A204.1 (cell line): ENCODE results near the gene SPPL3.
"Not testable (repeated sequence)": the region's sequence is repeated elsewhere in the genome, so short reads cannot be mapped to it uniquely, and the experiment has no call there.

Experiments
- FAIRE-seq: peaks from 2 replicates; lab custom pipeline; 2012; peaks lifted over from hg19 to GRCh38; lab: Jason Lieb, UNC

SPPL3 gene, protein sequence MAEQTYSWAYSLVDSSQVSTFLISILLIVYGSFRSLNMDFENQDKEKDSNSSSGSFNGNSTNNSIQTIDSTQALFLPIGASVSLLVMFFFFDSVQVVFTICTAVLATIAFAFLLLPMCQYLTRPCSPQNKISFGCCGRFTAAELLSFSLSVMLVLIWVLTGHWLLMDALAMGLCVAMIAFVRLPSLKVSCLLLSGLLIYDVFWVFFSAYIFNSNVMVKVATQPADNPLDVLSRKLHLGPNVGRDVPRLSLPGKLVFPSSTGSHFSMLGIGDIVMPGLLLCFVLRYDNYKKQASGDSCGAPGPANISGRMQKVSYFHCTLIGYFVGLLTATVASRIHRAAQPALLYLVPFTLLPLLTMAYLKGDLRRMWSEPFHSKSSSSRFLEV

DNA sequence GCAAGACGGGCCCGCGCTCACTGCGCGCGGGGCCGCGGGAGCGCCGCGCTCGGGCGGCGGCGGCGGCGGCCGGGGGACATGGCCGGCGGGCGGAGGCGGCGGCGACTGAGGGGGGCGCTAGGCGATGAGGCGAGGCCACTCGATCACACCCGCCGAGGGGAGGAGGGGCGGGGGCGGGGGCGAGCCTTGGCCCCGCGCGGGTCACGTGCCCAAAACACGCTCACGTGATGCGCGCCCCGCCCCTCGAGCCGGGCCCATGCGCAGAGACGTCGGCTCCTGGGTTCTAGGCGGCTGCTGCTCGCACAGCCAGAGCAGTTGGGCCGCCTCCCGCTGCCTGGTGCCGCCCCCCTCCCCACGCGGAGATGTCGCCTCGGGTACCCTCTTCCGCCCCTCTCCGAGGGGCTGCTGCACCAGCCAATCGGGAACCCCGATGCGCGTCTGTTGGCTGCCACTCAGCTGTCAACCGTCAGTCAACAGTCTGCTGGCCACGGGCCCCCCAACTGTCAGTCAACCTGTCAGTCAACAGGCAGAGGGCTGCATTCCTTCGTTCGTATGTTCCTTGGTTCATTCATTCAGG, at the start of gene SPPL3:
Gene SPPL3, minus strand, starts transcription at position 162 of the 577 bp plus-strand sequence. CDS start 491 bp downstream, outside the sequence.
- FAIRE-seq: no peak

DNA sequence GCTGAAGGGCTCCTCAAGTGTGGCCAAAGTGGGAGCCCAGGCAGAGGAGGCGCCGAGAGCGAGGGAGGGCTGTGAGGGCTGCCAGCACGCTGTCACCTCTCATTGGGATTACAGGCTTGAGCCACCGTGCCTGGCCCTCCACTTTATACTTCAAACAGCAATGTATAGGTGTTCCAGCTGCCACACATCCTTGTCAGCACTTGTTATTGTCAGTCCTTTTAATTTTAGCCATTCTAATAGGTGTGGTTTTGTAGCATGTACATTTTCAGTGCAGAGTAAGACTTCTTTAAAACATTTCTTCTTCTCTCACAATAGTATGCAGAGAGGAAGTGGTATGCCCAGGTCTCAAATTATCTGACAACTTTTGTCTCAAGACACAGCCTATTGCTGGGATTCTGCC, 46.6 kb upstream of the SPPL3 start:
- no peak for FAIRE-seq

GRCh38 chr12:120950260-120950799, 46.2 kb upstream of the SPPL3 start:
- FAIRE-seq: not testable (repeated sequence)

DNA sequence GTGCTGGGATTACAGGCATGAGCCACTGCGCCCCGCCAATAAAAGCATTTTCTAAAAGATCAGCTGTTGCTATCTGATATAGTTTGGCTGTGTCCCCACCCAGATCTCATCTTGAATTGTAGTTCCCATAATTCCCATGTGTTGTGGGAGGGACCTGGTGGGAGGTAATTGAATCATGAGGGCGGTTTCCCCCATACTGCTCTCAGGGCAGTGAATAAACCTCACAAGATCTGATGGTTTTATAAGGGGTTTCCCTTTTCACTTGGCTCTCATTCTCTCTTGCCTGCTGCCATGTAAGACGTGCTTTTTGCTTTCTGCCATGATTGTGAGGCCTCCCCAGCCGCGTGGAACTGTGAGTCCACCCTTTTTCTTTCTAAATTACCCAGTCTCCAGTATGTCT, 41.4 kb upstream of the SPPL3 start:
- FAIRE-seq: not testable (repeated sequence)

- FAIRE-seq: no peak
Measured at GRCh38 chr12:120944645-120945217, 40.6 kb upstream of the SPPL3 start.

GRCh38 chr12:120943482-120943881, 39.3 kb upstream of the SPPL3 start:
- FAIRE-seq: no peak

GRCh38 chr12:120941846-120942405, 37.8 kb upstream of the SPPL3 start:
- no peak for FAIRE-seq

- no peak for FAIRE-seq
Measured at GRCh38 chr12:120941412-120941811, 37.3 kb upstream of the SPPL3 start.

DNA sequence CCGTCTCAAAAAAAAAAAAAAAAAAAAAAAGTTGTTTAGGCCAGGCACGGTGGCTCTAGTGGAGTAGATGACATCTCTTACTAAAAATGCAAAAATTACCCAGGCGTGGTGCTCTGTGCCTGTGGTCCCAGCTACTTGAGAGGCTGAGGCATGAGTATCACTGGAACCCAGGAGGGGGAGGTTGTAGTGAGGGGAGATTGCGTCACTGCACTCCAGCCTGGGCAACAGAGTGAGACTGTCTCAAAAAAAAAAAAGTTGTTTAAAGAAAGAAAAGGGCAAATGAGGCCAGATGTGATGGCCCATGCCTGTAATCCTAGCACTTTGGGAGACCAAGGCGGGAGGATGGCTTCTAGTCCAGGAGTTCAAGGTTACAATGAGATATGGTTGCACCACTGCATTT, 36.6 kb upstream of the SPPL3 start:
- no peak for FAIRE-seq

- FAIRE-seq: no peak
Measured at GRCh38 chr12:120940006-120940405, 35.8 kb upstream of the SPPL3 start.

GRCh38 chr12:120939523-120939922, 35.4 kb upstream of the SPPL3 start:
- no peak for FAIRE-seq

DNA sequence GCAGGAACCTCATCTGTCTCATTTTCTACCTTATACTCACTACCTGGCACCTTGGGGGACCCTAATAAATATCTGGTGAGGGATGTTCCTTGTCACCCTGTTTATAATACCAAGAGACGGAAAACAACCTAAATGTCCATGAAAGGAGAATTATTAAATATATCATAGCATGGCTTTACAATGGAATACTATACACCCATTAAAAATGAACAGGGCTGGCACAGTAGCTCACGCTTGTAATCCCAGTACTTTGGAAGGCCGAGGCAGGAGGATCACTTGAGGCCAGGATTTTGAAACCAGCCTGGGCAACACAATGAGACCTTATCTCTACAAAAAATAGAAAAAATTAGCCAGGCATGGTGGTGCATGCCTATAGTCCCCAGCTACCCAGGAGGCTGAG, 34.3 kb upstream of the SPPL3 start:
- FAIRE-seq: no peak

- no peak for FAIRE-seq
Measured at GRCh38 chr12:120936197-120936596, 32.0 kb upstream of the SPPL3 start.

- FAIRE-seq: no peak
Measured at GRCh38 chr12:120933786-120934185, 29.6 kb upstream of the SPPL3 start.

DNA sequence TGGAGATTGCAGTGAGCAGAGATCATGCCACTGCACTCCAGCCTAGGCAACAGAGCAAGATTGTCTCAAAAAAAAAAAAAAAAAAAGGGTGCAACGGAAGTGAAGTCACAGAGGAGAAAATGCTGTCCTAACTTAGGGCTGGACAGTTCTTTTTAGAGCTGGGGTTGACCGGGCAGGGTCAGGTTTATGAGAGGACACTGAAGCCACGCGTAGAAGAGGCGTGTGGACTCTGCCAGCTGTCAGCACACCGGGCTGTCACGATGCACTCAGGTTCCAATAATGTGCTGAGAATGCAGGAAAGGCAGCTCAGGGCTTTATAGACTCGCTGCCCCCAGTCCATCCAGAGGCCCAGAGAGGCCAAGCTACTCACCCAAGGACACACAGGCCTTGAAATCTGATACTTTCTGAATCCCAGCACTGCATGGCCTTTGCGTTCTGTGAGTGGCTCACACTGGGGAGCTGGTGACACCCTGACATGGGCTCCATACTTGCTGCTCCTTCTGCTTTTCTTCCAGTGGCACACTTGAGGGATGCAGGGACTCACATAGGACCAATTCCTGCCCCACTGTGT, 28.9 kb upstream of the SPPL3 start:
- FAIRE-seq: no peak

DNA sequence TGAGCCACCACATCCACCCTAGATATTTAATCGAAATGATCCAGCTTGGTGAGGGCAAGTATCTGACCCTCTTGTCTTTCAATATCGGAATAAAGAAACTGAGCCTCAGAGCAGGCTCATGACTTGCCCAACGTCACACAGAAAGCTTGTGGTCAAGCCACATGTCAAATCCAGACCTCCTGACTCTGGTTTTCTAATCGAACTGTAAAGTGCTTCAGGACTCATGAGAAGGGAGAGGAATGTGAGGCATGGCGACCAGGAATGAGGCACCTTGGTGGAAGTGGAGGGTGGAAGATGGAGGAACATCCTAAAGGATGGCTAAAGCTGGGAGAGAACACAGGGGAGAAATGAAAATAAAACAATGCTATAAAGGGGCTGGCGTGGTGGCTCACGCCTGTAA, 27.9 kb upstream of the SPPL3 start:
- FAIRE-seq: no peak

DNA sequence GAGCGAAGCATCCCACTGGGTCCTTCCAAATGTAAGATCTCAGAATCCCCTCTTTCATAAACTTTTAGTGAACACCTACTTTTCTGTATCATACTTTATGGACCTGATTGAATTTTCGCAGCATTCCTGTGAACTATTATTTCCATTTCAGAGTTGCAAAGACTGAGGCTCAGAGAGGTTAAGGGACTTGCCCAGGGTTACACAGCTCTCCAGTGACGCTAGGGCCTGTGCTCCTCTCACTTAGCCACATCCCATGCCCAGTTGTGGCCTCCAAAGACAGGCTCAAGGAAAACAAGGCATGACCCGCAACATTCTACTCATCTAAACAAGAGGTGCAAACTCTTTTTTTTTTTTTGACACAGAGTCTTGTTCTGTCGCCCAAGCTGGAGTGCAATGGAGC, 25.9 kb upstream of the SPPL3 start:
- no peak for FAIRE-seq

- no peak for FAIRE-seq
Measured at GRCh38 chr12:120928864-120929652, 24.9 kb upstream of the SPPL3 start.

DNA sequence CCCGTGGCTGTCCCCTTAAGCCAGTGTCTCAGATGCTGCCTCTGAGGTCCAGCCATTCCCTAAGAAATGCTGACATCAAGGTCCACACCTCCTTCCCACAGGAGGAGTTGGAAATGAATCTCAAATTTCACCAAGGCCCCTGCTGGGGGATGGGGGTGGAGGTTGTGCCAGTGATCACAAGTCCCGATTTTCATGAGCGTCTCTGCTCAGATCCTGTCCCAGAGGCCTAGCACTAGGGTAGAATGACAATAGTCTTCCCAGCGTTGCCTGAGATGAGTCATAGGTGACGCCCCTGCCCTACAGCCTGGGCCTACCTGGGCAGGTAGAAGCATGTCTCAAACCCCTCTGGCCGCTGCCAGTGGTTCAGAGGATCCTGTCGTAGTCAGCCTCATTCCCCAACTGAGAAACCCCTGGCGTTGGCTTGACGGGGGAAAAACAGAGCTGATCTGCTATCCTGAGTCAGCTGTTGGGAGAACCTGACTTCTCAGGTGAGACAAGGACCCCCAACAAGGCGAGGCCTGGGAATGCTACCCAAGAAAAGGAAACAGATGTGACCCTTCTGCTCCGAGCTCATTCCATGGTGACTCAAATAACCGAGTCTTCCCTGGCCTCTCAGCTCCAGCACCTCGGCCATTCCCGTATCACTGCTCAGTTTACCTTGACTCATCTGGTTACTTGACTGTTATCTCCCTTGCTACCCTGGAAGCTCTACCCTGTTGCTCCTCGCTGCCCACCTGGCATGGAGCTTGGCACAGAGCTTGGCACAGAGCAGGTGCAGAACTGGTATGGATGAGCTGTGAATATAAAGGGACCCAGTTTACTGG, 21.8 kb upstream of the SPPL3 start:
- FAIRE-seq: no peak

DNA sequence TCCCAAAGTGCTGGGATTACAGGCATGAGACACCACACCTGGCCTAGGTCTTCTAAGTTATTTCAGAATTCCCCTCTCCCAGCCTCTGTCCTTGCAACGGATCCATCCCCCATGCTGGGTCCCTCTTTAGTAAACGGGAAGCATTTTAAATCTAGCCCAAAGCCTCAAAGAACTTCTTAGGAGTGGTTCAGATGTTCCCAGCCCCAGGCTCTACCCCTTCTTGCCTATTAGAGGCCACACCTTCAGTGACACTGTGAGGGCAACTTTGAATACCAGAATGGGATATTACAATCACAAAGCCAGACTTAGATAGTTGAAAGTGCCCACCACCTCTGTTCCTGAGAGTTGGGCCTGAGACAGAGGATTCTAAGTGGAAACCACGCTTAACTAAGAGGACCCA, 18.1 kb upstream of the SPPL3 start:
- FAIRE-seq: no peak

DNA sequence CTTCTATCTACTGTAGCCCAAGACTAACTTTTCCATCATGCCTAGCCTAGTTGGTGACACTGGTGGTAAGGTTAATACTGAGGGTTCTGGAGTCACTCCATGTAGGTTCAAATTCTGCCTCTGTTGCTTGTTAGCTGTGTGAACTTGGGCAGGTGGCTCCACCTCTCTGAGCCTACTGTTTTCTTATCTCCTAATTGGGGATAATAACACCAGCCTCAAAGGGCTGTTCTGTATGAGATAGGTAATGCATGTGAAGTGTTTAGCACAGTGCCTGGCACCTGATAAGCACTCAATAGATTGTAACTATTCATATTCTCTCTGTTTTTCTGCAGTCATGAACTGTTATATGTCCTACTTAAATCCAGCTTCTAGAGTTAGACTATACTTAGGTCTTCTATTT, 17.5 kb upstream of the SPPL3 start:
- no peak for FAIRE-seq
